ACC112 (cell line): ENCODE measurements around the gene GABRR1.

Experiments
- H2AFZ ChIP-seq: fragments of 200-600 bp; sonication (generic); one replicate; pipeline ENCODE4 v1.6.0; 2017; ENCODE audit warnings: antibody characterized with exemption, low read length; ENCODE audit not compliant: unreplicated experiment
- H3K27ac ChIP-seq: fragments of 200-600 bp; sonication (generic); 2 replicates; pipeline ENCODE4 v1.5.1; 2014; ENCODE audit warnings: low read depth, mild to moderate bottlenecking, antibody characterized with exemption, low read length, moderate library complexity
- H3K27me3 ChIP-seq: fragments of 200-600 bp; sonication (generic); 2 replicates; pipeline ENCODE4 v1.6.1; 2014; ENCODE audit warnings: mild to moderate bottlenecking, antibody characterized with exemption, low read length, moderate library complexity, mixed read lengths; ENCODE audit not compliant: insufficient read depth
- H3K36me3 ChIP-seq: fragments of 200-600 bp; sonication (generic); 2 replicates; pipeline ENCODE4 v1.6.1; 2016; ENCODE audit warnings: mild to moderate bottlenecking, antibody characterized with exemption, low read length, moderate library complexity, mixed read lengths; ENCODE audit not compliant: insufficient read depth
- H3K4me1 ChIP-seq: fragments of 200-600 bp; sonication (generic); one replicate; pipeline ENCODE4 v1.6.1; 2016; ENCODE audit warnings: low read length, mixed read lengths; ENCODE audit not compliant: insufficient read depth, unreplicated experiment, control insufficient read depth
- H3K4me3 ChIP-seq: fragments of 200-600 bp; sonication (generic); 2 replicates; pipeline ENCODE4 v1.5.1; 2014; ENCODE audit warnings: mild to moderate bottlenecking, low read depth, low read length
- H3K79me2 ChIP-seq: fragments of 200-600 bp; sonication (generic); one replicate; pipeline ENCODE4 v1.6.0; 2016; ENCODE audit warnings: low read length; ENCODE audit not compliant: control insufficient read depth, unreplicated experiment, insufficient read depth

The GABRR1 gene

DNA sequence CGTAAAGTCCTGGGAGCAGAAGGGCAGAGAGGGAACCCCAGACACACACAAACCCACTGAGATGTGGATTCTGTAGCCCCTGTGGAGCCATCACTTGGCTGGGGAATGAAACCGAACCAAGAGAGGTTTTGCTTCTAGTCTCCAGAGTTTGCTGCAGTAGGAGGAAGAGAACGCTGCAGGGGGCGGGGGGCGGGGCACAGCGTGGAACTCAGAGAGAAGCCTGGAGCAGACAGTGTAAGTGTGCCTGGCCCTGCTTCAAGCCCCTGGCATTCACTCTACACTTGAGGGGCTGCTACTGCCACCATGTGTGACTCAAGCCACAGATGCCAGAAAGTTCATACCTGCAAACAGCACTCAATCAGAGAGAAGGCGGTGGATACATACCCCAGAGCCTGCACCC lies 18.9 kb downstream of the GABRR1 start:
- Histone ChIP-seq H3K79me2 (no peaks in the 10 kb centered on the region), H3K4me1 (no peaks in the 10 kb centered on the region), H3K36me3 (no peaks in the 10 kb centered on the region), H3K4me3 (no peak overlapping the region), H3K27ac (no peak overlapping the region), H2AFZ (no peak overlapping the region), H3K27me3 (peaks cover 65% of the 10 kb centered on the region)

DNA sequence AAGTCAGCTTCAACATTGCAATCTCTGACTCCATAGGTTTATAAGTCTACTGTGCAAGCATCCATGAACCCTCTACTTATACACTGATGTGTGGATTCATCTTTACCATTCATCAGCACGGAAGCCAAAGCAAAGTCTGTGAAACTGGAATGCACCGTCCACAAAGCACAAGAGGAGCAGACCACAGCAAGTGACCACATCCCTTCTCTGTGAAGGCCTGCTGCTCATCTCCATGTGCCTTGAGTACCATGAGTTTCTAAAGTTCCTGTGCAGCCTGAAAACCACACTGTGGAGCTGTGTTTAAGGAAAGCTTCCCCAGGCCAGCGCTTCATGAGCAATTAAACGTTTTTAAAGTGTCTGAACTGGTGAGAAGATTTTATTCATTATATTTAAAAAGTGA lies 20.0 kb downstream of the GABRR1 start:
- H3K79me2 ChIP-seq, result no peaks in the 10 kb centered on the region
- no peak overlapping the region for H2AFZ ChIP-seq
- H3K27me3 ChIP-seq, result peaks cover 71% of the 10 kb centered on the region
- H3K36me3 ChIP-seq, result no peaks in the 10 kb centered on the region
- no peak overlapping the region for H3K4me3 ChIP-seq
- H3K4me1 ChIP-seq, result no peaks in the 10 kb centered on the region
- H3K27ac ChIP-seq, result no peak overlapping the region

DNA sequence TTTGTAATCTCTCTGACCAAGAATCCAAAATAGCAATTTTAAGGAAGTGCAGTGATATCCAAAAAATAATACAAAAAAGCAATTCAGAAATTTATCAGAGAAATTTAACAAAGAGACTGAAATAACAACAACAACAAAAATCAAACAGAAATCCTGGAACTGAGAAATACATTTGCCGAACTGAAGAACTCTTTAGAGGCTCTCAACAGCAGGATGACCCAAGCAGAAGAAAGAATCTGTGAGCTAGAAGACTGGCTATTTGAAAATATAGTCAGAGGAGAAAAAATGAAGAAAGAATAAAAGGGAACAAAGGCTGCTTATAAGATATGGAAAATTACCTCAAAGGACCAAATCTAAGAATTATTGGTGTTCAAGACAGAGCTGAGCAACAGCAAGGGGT lies 22.6 kb downstream of the GABRR1 start:
- no peaks in the 10 kb centered on the region for H3K36me3 ChIP-seq
- no peaks in the 10 kb centered on the region for H3K4me1 ChIP-seq
- H3K4me3 ChIP-seq, result no peak overlapping the region
- no peak overlapping the region for H3K27ac ChIP-seq
- peaks cover 73% of the 10 kb centered on the region for H3K27me3 ChIP-seq
- no peaks in the 10 kb centered on the region for H3K79me2 ChIP-seq
- no peak overlapping the region for H2AFZ ChIP-seq

DNA sequence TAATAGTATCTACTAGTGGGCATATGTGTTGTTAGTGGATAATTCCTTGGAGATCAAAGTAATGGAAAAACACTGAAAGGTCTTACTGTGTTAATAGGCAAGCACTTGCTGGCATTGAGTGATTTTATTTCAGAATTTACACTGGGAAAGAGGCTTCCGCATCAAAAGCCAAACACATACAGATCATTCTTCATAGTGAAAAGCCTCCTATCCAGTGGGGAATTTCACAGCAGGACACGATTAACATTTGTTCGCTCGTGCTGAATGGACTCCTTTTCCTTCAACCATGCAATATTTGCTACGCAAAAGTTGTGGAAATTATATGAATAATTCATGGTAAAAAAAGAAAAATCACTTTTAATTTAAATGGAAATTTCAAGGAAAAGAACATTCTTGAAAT lies 26.4 kb downstream of the GABRR1 start:
- Histone ChIP-seq H3K27ac (no peak overlapping the region), H2AFZ (no peak overlapping the region), H3K36me3 (no peaks in the 10 kb centered on the region)

DNA sequence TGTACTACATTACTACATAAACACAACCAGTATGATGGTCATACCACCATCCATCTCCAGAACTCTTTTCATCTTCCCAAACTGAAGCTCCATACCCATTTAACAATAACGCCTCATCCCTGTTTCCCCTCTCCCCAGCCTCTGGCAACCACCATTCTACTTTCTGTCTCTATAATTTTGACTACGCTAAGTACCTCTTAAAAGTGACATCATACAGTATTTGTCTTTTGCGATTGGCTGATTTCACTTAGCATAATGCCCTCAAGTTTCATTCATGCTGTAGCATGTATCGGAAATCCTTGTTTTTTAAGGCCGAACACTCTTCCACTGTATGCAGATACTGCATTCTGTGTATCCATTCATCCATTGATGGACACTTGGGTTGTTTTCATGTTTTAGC lies 29.7 kb downstream of the GABRR1 start:
- H3K27me3 ChIP-seq, result peaks cover 57% of the 10 kb centered on the region

More for the DNA sequence above, 26.4 kb downstream of the GABRR1 start:
- Histone ChIP-seq H3K4me1 (no peaks in the 10 kb centered on the region), H3K79me2 (no peaks in the 10 kb centered on the region), H3K4me3 (no peak overlapping the region), H3K27me3 (peaks cover 69% of the 10 kb centered on the region)

DNA sequence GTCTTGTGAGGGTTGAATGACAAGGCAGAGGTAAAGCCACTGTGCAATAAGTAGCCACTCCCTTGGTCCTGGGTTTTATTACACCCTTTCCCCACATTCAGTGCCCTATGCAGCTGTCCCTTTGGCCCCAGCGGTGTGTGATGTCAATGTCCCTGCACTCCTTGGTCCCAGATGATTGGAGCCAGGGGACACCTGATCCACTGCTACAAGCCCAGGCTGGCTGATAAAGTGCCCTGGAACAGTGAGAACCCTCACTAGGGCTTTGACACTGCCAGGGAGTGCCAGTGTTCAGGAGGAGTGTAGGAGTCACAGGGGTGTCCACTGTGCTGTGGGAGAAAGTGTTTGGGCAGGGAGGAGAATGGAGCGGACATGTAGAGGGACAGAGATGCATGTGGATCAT lies 30.4 kb downstream of the GABRR1 start:
- H3K27ac ChIP-seq, result no peak overlapping the region

More for the DNA sequence above, 29.7 kb downstream of the GABRR1 start:
- H3K4me3 ChIP-seq, result no peak overlapping the region
- no peaks in the 10 kb centered on the region for H3K79me2 ChIP-seq
- no peak overlapping the region for H3K27ac ChIP-seq
- no peak overlapping the region for H2AFZ ChIP-seq
- no peaks in the 10 kb centered on the region for H3K4me1 ChIP-seq
- H3K36me3 ChIP-seq, result no peaks in the 10 kb centered on the region

DNA sequence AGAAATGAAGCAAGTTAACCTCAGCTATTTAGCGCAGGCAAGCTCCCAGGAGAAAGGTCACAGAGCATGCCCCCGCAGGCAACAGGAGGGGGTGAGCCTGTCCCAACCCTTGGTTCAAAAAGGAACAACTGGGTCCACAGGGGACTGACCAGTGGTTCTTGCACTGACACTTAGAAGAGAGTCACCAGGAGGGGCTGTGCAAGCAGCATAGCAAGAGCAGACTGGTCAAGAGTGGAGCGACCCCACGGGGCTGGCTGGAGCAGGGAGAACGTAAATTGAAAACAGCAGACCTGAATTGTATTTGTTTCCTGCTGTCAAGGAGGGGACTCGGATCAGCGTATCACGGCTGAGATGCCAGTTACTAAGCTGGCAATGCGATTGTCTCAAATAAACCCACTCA lies 32.8 kb downstream of the GABRR1 start:
- peaks cover 73% of the 10 kb centered on the region for H3K27me3 ChIP-seq
- no peak overlapping the region for H2AFZ ChIP-seq
- no peak overlapping the region for H3K4me3 ChIP-seq

More for the DNA sequence above, 30.4 kb downstream of the GABRR1 start:
- Histone ChIP-seq H3K4me1 (no peaks in the 10 kb centered on the region), H3K4me3 (no peak overlapping the region), H2AFZ (no peak overlapping the region), H3K79me2 (no peaks in the 10 kb centered on the region), H3K27me3 (peaks cover 59% of the 10 kb centered on the region), H3K36me3 (no peaks in the 10 kb centered on the region)

DNA sequence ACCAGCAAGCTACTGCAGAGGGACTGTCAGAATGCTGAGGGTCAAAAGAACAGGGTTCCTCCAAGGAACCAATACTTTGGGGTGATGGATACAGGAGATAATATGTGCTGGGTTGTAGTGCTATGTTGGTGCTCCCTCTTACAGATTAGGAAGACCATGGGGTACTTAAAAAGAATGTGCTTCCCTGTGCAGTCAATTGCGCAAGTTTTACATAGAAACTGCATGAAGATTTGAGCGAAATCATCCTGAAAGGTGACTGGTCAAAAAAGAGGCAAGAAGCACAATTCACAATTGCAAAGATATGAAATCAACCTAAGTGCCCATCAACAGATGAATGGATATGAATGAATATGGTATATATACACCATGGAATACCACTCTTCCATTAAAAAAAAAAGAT lies 33.9 kb downstream of the GABRR1 start:
- H3K4me3 ChIP-seq, result no peak overlapping the region
- H3K27me3 ChIP-seq, result peaks cover 71% of the 10 kb centered on the region
- no peaks in the 10 kb centered on the region for H3K79me2 ChIP-seq
- no peak overlapping the region for H2AFZ ChIP-seq
- no peaks in the 10 kb centered on the region for H3K36me3 ChIP-seq
- H3K27ac ChIP-seq, result no peak overlapping the region
- no peaks in the 10 kb centered on the region for H3K4me1 ChIP-seq

More for the DNA sequence above, 32.8 kb downstream of the GABRR1 start:
- H3K27ac ChIP-seq, result no peak overlapping the region
- H3K36me3 ChIP-seq, result no peaks in the 10 kb centered on the region
- no peaks in the 10 kb centered on the region for H3K4me1 ChIP-seq
- H3K79me2 ChIP-seq, result no peaks in the 10 kb centered on the region

DNA sequence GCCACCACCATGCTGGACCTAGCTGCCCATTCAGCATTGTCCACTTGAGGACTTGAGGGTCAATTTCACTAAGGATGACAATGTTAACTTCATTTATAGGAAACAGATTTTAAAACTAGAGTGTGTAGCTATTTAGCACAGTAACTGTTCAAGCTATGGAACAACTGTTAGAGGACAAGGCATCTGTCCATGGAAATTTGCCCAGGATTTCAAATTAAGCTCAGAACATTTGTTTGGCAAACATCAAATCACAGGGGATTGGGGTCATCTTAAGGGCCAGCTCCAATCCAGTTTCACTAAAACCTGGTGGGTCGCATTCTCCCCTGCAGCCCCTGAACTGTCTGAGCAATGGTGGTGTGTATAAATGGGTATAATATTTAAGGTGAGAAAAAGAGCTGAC lies 36.2 kb downstream of the GABRR1 start:
- Histone ChIP-seq H3K36me3 (no peaks in the 10 kb centered on the region), H3K27ac (no peak overlapping the region), H3K4me3 (no peak overlapping the region), H3K27me3 (peaks cover 65% of the 10 kb centered on the region), H3K4me1 (no peaks in the 10 kb centered on the region), H2AFZ (no peak overlapping the region), H3K79me2 (no peaks in the 10 kb centered on the region)

DNA sequence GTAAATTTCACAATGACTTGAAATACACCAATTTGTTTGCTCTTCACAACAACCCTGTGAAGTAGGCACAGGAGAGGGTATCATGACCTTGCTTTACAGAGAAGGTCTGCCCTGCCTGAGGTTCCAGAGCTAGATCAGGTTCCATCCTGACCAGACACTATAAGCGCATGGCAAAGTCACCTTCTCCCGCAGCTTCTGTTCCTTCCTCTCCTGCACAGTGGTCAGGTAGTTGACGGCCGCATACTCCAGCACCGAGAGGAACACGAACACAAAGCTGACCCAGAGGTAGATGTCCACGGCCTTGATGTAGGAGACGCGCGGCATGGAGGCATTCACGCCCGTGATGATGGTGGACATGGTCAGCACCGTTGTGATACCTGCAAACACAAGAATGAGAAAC lies 37.0 kb downstream of the GABRR1 start:
- Histone ChIP-seq H3K27ac (no peak overlapping the region), H3K79me2 (no peaks in the 10 kb centered on the region), H3K27me3 (peaks cover 56% of the 10 kb centered on the region), H3K36me3 (no peaks in the 10 kb centered on the region), H2AFZ (no peak overlapping the region), H3K4me3 (no peak overlapping the region), H3K4me1 (no peaks in the 10 kb centered on the region)

DNA sequence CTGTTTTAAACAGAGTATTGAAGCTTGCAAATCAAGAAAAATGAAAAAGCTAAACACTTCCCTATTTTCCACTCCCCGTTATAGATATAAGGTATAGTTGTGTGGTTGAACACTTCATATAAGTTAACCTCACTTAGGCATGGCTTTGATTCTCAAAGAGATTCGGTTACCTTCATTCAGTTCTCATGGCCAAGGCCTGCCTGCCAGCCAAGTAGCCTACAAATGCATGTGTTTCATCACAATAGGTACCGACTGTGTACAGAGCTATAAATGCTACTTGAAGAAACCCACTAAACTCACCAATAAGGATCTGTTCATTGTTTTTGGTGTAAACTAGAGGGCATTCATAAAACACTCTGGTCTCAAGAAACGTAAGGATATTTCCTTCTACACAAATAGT lies 43.5 kb downstream of the GABRR1 start:
- H3K27ac ChIP-seq, result no peak overlapping the region
- no peak overlapping the region for H2AFZ ChIP-seq
- no peaks in the 10 kb centered on the region for H3K79me2 ChIP-seq
- H3K36me3 ChIP-seq, result no peaks in the 10 kb centered on the region
- no peak overlapping the region for H3K4me3 ChIP-seq
- no peaks in the 10 kb centered on the region for H3K4me1 ChIP-seq
- H3K27me3 ChIP-seq, result peaks cover 13% of the 10 kb centered on the region
